NCI-H524 (cell line): ENCODE measurements around the gene NPRL2.

Source experiments
- DNase-seq, 2 experiments: peaks; one replicate each; lab custom pipeline; 2025; lab: John Stamatoyannopoulos, UW

Gene NPRL2

GRCh38 chr3:50350213-50350526 lies 405 bp downstream of the NPRL2 start:
- DNase-seq: no peak

- peak; percentile 47 to 62 for DNase-seq
Measured at GRCh38 chr3:50347187-50347813, 3.3 kb downstream of the NPRL2 start.

GRCh38 chr3:50345586-50346234 lies 4.9 kb downstream of the NPRL2 start, which contains the start of gene ZMYND10:
Gene ZMYND10 (minus strand): TSS chr3:50345732. CDS start chr3:50345579, 153 bp downstream.
- DNase-seq: peak; percentile 43 to 59

- no peak for DNase-seq
Measured at GRCh38 chr3:50345008-50345407, 5.6 kb downstream of the NPRL2 start.

GRCh38 chr3:50342813-50343633 lies 7.6 kb downstream of the NPRL2 start:
- no peak for DNase-seq

GRCh38 chr3:50341996-50342650 lies 8.5 kb downstream of the NPRL2 start:
- no peak for DNase-seq

GRCh38 chr3:50341537-50341936 lies 9.0 kb downstream of the NPRL2 start:
- DNase-seq: no peak

- no peak for DNase-seq
Measured at GRCh38 chr3:50340448-50341329, 9.9 kb downstream of the NPRL2 start, which contains the start of gene RASSF1. Gene RASSF1 (minus strand): TSS chr3:50340836. CDS start chr3:50340805, 31 bp downstream.

- DNase-seq: no peak
Measured at GRCh38 chr3:50340147-50340447, 10.5 kb downstream of the NPRL2 start.

GRCh38 chr3:50339485-50340146 lies 11.0 kb downstream of the NPRL2 start:
- DNase-seq: no peak

- DNase-seq: no peak
Measured at GRCh38 chr3:50338965-50339364, 11.6 kb downstream of the NPRL2 start.

GRCh38 chr3:50337175-50337861 lies 13.3 kb downstream of the NPRL2 start:
- DNase-seq: peak; percentile 94 to 98

GRCh38 chr3:50336452-50337174 lies 14.0 kb downstream of the NPRL2 start:
- DNase-seq: no peak

- no peak for DNase-seq
Measured at GRCh38 chr3:50334339-50335075, 16.1 kb downstream of the NPRL2 start.

GRCh38 chr3:50333744-50334328 lies 16.7 kb downstream of the NPRL2 start:
- no peak for DNase-seq

GRCh38 chr3:50331364-50331907 lies 19.1 kb downstream of the NPRL2 start:
- no peak for DNase-seq

- no peak for DNase-seq
Measured at GRCh38 chr3:50330330-50330729, 20.2 kb downstream of the NPRL2 start.

- DNase-seq: peak; percentile 94 to 95
Measured at GRCh38 chr3:50327943-50328691, 22.5 kb downstream of the NPRL2 start, which contains the start of gene TUSC2. Gene TUSC2 (minus strand): TSS chr3:50328223. CDS start chr3:50328099, 124 bp downstream.
